Measurements from ENCODE around the gene PIPOX. TPM values are rescaled to one million over a fixed set of nuclear protein-coding genes. Genes with fewer than 3 reads are reported as not detected.

The PIPOX gene
- polyA plus RNA-seq, 3 donors, result 0.30 to 0.56 TPM; not detected in 1

DNA sequence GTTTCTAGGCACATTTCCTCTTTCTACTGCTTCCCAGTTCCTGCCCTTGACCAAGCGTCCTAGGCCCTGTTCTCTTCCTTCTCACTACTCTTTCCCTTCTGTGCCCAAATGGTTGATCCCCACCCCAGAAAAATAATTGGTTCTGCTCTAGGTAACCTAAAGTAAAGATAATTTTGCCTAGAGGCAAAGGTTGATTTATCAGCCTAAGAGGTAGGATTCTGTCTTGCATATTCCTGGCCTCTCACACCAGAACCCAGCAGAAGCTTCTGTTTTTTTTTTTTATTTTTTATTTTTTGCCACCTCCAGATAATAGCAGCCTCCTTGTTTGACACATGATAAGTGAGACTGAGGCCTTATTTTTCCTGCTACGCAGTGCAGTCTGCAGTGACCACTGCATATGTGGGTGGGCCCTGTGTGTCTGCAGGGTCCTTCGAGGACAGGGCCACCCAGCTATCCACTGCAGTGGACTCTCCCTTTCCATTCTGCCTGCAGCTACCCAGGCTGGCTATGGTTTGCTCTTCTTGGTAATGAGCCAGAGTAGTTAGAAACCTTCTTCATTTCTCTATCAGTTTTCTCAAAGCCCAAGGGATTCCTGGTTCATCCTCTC lies 701 bp downstream of the PIPOX start:
- H3K9me3 Mint-ChIP-seq, result no peaks in the 10 kb centered on the region
- no peak overlapping the region for H3K9ac ChIP-seq (ENCODE audit: insufficient read depth, low read length, poor library complexity, severe bottlenecking)
- 40% methylated on average over 1 of the region's 3 CpGs for WGBS (ENCODE audit: insufficient coverage)

DNA sequence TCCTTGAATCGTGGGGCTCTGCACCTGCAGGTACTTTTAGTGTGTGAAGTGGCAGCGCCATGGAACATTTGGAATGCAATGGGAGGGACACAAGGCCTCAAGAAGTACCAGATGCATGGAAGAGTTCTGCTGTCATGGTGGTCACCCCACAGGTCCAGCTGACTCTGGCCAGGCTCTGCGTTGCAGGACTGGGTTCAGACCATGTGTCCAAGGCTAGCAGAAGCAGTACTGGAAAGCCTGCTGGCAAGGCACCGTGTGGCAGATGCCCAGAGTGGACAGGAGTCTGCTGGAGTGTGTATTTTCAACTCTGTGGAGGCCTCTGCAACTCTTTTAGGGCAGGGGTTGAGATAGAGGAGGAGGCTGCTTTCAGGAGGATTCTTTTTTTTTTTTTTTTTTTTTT lies 2.1 kb downstream of the PIPOX start:
- Mint-ChIP-seq H3K27me3 (ENCODE audit: low read depth in 3 of 3) (peaks cover 0 to 7% (median 5%) of the 10 kb centered on the region in 3 donors), H3K4me1 (peaks cover 54% of the 10 kb centered on the region), H3K9me3 (no peaks in the 10 kb centered on the region), H3K4me3 (no peak overlapping the region), H3K36me3 (peaks cover 0 to 7% of the 10 kb centered on the region in 2 donors), H3K27ac (peak overlapping the region in 1 of 7 donors; percentile 63)
- H3K4me2 ChIP-seq (replicated peaks; ENCODE audit: extremely low read depth, low read length, poor library complexity, severe bottlenecking), result no peak overlapping the region
- H3K27me3 ChIP-seq (ENCODE audit: control insufficient read depth in 2 of 2, insufficient read depth in 2 of 2, low read length in 2 of 2), result no peaks in the 10 kb centered on the region
- DNase-seq, result no peak
- H3K4me1 ChIP-seq (ENCODE audit: control insufficient read depth in 1 of 2, insufficient read depth in 2 of 2, low read length in 2 of 2), result peaks cover 53 to 54% of the 10 kb centered on the region in 2 donors
- WGBS (ENCODE audit: insufficient coverage), result 100% methylated on average over 4 of the region's 4 CpGs
- H3K36me3 ChIP-seq (replicated peaks in 1 of 2; ENCODE audit: control insufficient read depth in 1 of 2, insufficient read depth in 2 of 2, low read length in 2 of 2), result no peaks in the 10 kb centered on the region
- no peak overlapping the region for H3K4me3 ChIP-seq (replicated peaks in 1 of 3; ENCODE audit: low read depth in 2 of 3, low read length in 3 of 3)
- no peak overlapping the region for H3K9ac ChIP-seq (ENCODE audit: insufficient read depth, low read length, poor library complexity, severe bottlenecking)
- TF ChIP-seq, protein P1, sequence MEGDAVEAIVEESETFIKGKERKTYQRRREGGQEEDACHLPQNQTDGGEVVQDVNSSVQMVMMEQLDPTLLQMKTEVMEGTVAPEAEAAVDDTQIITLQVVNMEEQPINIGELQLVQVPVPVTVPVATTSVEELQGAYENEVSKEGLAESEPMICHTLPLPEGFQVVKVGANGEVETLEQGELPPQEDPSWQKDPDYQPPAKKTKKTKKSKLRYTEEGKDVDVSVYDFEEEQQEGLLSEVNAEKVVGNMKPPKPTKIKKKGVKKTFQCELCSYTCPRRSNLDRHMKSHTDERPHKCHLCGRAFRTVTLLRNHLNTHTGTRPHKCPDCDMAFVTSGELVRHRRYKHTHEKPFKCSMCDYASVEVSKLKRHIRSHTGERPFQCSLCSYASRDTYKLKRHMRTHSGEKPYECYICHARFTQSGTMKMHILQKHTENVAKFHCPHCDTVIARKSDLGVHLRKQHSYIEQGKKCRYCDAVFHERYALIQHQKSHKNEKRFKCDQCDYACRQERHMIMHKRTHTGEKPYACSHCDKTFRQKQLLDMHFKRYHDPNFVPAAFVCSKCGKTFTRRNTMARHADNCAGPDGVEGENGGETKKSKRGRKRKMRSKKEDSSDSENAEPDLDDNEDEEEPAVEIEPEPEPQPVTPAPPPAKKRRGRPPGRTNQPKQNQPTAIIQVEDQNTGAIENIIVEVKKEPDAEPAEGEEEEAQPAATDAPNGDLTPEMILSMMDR (IDR thresholded peaks at IDR 0.05), result no peak
- H3K27ac ChIP-seq (ENCODE audit: low read depth in 1 of 2, low read length in 2 of 2), result no peak overlapping the region
- H4K20me1 ChIP-seq (ENCODE audit: insufficient read depth, low read length), result no peaks in the 10 kb centered on the region
- no peaks in the 10 kb centered on the region for H3K9me3 ChIP-seq (replicated peaks in 1 of 2; ENCODE audit: control insufficient read depth in 1 of 2, insufficient read depth in 1 of 2, low read length in 2 of 2)
- no peak overlapping the region for H2AFZ ChIP-seq (ENCODE audit: insufficient read depth, low read depth, low read length, poor library complexity, severe bottlenecking)
- intact Hi-C loops (cut with micrococcal nuclease), result no loop called here
- H3K79me2 ChIP-seq (ENCODE audit: insufficient read depth, low read length), result no peaks in the 10 kb centered on the region

More for the DNA sequence above, 701 bp downstream of the PIPOX start:
- TF ChIP-seq, protein P1 (IDR thresholded peaks at IDR 0.05), result no peak
- Histone ChIP-seq H3K27ac (ENCODE audit: low read depth in 1 of 2, low read length in 2 of 2) (peak overlapping the region; percentile 81 to 84), H3K36me3 (replicated peaks in 1 of 2; ENCODE audit: control insufficient read depth in 1 of 2, insufficient read depth in 2 of 2, low read length in 2 of 2) (no peaks in the 10 kb centered on the region), H3K79me2 (ENCODE audit: insufficient read depth, low read length) (no peaks in the 10 kb centered on the region), H2AFZ (ENCODE audit: insufficient read depth, low read depth, low read length, poor library complexity, severe bottlenecking) (no peak overlapping the region), H4K20me1 (ENCODE audit: insufficient read depth, low read length) (no peaks in the 10 kb centered on the region), H3K4me3 (replicated peaks in 1 of 3; ENCODE audit: low read depth in 2 of 3, low read length in 3 of 3) (no peak overlapping the region), H3K9me3 (replicated peaks in 1 of 2; ENCODE audit: control insufficient read depth in 1 of 2, insufficient read depth in 1 of 2, low read length in 2 of 2) (no peaks in the 10 kb centered on the region), H3K27me3 (ENCODE audit: control insufficient read depth in 2 of 2, insufficient read depth in 2 of 2, low read length in 2 of 2) (peaks cover 0 to under 1% of the 10 kb centered on the region in 2 donors), H3K4me1 (ENCODE audit: control insufficient read depth in 1 of 2, insufficient read depth in 2 of 2, low read length in 2 of 2) (peaks cover 53 to 54% of the 10 kb centered on the region in 2 donors), H3K4me2 (replicated peaks; ENCODE audit: extremely low read depth, low read length, poor library complexity, severe bottlenecking) (peak overlapping the region; percentile 23)
- no peak overlapping the region for H3K4me3 Mint-ChIP-seq
- peaks cover 0 to 7% of the 10 kb centered on the region in 2 donors for H3K36me3 Mint-ChIP-seq
- peak overlapping the region; percentile 82 to 96 (median 91) for H3K27ac Mint-ChIP-seq
- H3K4me1 Mint-ChIP-seq, result peaks cover 54% of the 10 kb centered on the region
- intact Hi-C loops (cut with micrococcal nuclease), result no loop called here
- peaks cover 0 to 7% (median 5%) of the 10 kb centered on the region in 3 donors for H3K27me3 Mint-ChIP-seq (ENCODE audit: low read depth in 3 of 3)
- DNase-seq, result no peak

Measured in CD14-positive monocyte (primary cell).